ENCODE measurements around the gene C1orf50.

The C1orf50 gene

DNA sequence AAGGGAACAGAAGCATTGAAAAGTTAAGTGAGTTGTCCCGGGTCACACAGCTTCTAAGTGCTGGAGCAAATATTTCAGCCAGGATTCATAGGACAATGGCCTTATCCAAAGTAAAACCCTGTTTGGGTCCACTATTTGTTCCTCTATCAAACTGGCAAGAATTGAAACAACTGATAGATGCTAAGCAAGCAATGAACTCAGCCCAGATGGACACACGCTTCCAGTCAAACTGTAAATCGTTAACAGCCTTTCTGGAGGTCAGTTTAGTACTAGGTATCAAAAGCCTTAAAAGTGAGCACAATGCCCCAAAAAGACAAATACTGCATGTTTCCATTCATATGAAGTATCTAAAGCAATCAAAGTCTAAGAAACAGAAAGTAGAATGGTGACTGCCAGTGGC lies 50.9 kb downstream of the C1orf50 start:
- H3K4me3 ChIP-seq (ENCODE audit: insufficient read depth in 1 of 2, low read depth in 1 of 2, low read length in 2 of 2) = peak overlapping the region in 1 of 2 experiments; percentile 76
- H4K91ac ChIP-seq (ENCODE audit: low read length) = no peak overlapping the region
- H2BK12ac ChIP-seq (ENCODE audit: low read length in 2 of 2) = no peak overlapping the region
- H3K4me2 ChIP-seq (ENCODE audit: low read length, poor library complexity, severe bottlenecking) = no peak overlapping the region
- no peak overlapping the region for H2BK15ac ChIP-seq (ENCODE audit: low read depth, poor library complexity, severe bottlenecking)
- no peak overlapping the region for H3K14ac ChIP-seq (ENCODE audit: low read length in 2 of 2)
- no peak overlapping the region for H2BK5ac ChIP-seq (ENCODE audit: low read depth, low read length, poor library complexity, severe bottlenecking)
- peaks cover 4 to 8% of the 10 kb centered on the region in 2 experiments for H3K36me3 ChIP-seq (ENCODE audit: control insufficient read depth in 1 of 2, insufficient read depth in 2 of 2, low read depth in 1 of 2, low read length in 2 of 2)
- no peaks in the 10 kb centered on the region for H3K9me3 ChIP-seq (ENCODE audit: control insufficient read depth, low read length)
- 98% methylated on average over 3 of the region's 3 CpGs for WGBS
- no peak overlapping the region for H4K8ac ChIP-seq (ENCODE audit: low read length)
- no peak overlapping the region for H3K27ac ChIP-seq (ENCODE audit: low read length, poor library complexity, severe bottlenecking)
- no peak overlapping the region for H2AK5ac ChIP-seq (ENCODE audit: low read length, severe bottlenecking)
- no peak overlapping the region for H2AFZ ChIP-seq (ENCODE audit: low read depth, low read length)
- H2BK120ac ChIP-seq (ENCODE audit: low read depth, low read length) = no peak overlapping the region
- no peak overlapping the region for H3K18ac ChIP-seq (ENCODE audit: low read depth in 1 of 2, low read length in 2 of 2)
- peak overlapping the region; percentile 80 for H3K9ac ChIP-seq (ENCODE audit: low read length)
- no peaks in the 10 kb centered on the region for H3K27me3 ChIP-seq (ENCODE audit: control insufficient read depth in 1 of 2, insufficient read depth in 1 of 2, low read length in 2 of 2)
- no peak overlapping the region for H3K23ac ChIP-seq (ENCODE audit: low read length in 2 of 2)
- H3K79me1 ChIP-seq (replicated peaks; ENCODE audit: low read length, poor library complexity, severe bottlenecking) = peaks cover 17% of the 10 kb centered on the region
- H3K4ac ChIP-seq (ENCODE audit: low read depth in 1 of 2, low read length in 2 of 2) = no peak overlapping the region
- DNase-seq = no peak
- peaks cover 6% of the 10 kb centered on the region for H3K4me1 ChIP-seq (ENCODE audit: control insufficient read depth, insufficient read depth, low read depth, low read length)

GRCh38 chr1:42820813-42821212 lies 53.8 kb downstream of the C1orf50 start:
- H3K9me3 ChIP-seq (ENCODE audit: control insufficient read depth, low read length) = no peaks in the 10 kb centered on the region
- no peak overlapping the region for H2AFZ ChIP-seq (ENCODE audit: low read depth, low read length)
- H2BK5ac ChIP-seq (ENCODE audit: low read depth, low read length, poor library complexity, severe bottlenecking) = no peak overlapping the region
- peaks cover 6% of the 10 kb centered on the region for H3K4me1 ChIP-seq (ENCODE audit: control insufficient read depth, insufficient read depth, low read depth, low read length)
- H3K14ac ChIP-seq (ENCODE audit: low read length in 2 of 2) = no peak overlapping the region
- H3K9ac ChIP-seq (ENCODE audit: low read length) = peak overlapping the region; percentile 1
- H2AK5ac ChIP-seq (ENCODE audit: low read length, severe bottlenecking) = no peak overlapping the region
- DNase-seq = no peak
- H3K18ac ChIP-seq (ENCODE audit: low read depth in 1 of 2, low read length in 2 of 2) = no peak overlapping the region
- no peak overlapping the region for H3K23ac ChIP-seq (ENCODE audit: low read length in 2 of 2)
- no peak overlapping the region for H2BK12ac ChIP-seq (ENCODE audit: low read length in 2 of 2)
- H3K4me3 ChIP-seq (ENCODE audit: insufficient read depth in 1 of 2, low read depth in 1 of 2, low read length in 2 of 2) = no peak overlapping the region
- WGBS = 81% methylated on average over 1 of the region's 1 CpG
- peaks cover 3% of the 10 kb centered on the region in 2 experiments for H3K36me3 ChIP-seq (ENCODE audit: control insufficient read depth in 1 of 2, insufficient read depth in 2 of 2, low read depth in 1 of 2, low read length in 2 of 2)
- H3K79me1 ChIP-seq (replicated peaks; ENCODE audit: low read length, poor library complexity, severe bottlenecking) = peaks cover 22% of the 10 kb centered on the region
- H3K27ac ChIP-seq (ENCODE audit: low read length, poor library complexity, severe bottlenecking) = no peak overlapping the region
- no peak overlapping the region for H2BK120ac ChIP-seq (ENCODE audit: low read depth, low read length)
- H3K4ac ChIP-seq (ENCODE audit: low read depth in 1 of 2, low read length in 2 of 2) = no peak overlapping the region
- no peaks in the 10 kb centered on the region for H3K27me3 ChIP-seq (ENCODE audit: control insufficient read depth in 1 of 2, insufficient read depth in 1 of 2, low read length in 2 of 2)
- no peak overlapping the region for H4K8ac ChIP-seq (ENCODE audit: low read length)
- no peak overlapping the region for H2BK15ac ChIP-seq (ENCODE audit: low read depth, poor library complexity, severe bottlenecking)
- no peak overlapping the region for H4K91ac ChIP-seq (ENCODE audit: low read length)
- H3K4me2 ChIP-seq (ENCODE audit: low read length, poor library complexity, severe bottlenecking) = no peak overlapping the region

- H4K8ac ChIP-seq (ENCODE audit: low read length) = no peak overlapping the region
- H3K9me3 ChIP-seq (ENCODE audit: control insufficient read depth, low read length) = no peaks in the 10 kb centered on the region
- no peak overlapping the region for H3K4me2 ChIP-seq (ENCODE audit: low read length, poor library complexity, severe bottlenecking)
- H2AFZ ChIP-seq (ENCODE audit: low read depth, low read length) = no peak overlapping the region
- no peak overlapping the region for H2BK15ac ChIP-seq (ENCODE audit: low read depth, poor library complexity, severe bottlenecking)
- H2BK120ac ChIP-seq (ENCODE audit: low read depth, low read length) = no peak overlapping the region
- no peak for DNase-seq
- H2AK5ac ChIP-seq (ENCODE audit: low read length, severe bottlenecking) = no peak overlapping the region
- H3K4me3 ChIP-seq (ENCODE audit: insufficient read depth in 1 of 2, low read depth in 1 of 2, low read length in 2 of 2) = no peak overlapping the region
- H3K18ac ChIP-seq (ENCODE audit: low read depth in 1 of 2, low read length in 2 of 2) = no peak overlapping the region
- no peak overlapping the region for H3K23ac ChIP-seq (ENCODE audit: low read length in 2 of 2)
- peaks cover 1% of the 10 kb centered on the region for H3K4me1 ChIP-seq (ENCODE audit: control insufficient read depth, insufficient read depth, low read depth, low read length)
- H3K4ac ChIP-seq (ENCODE audit: low read depth in 1 of 2, low read length in 2 of 2) = no peak overlapping the region
- peaks cover 3% of the 10 kb centered on the region in 2 experiments for H3K36me3 ChIP-seq (ENCODE audit: control insufficient read depth in 1 of 2, insufficient read depth in 2 of 2, low read depth in 1 of 2, low read length in 2 of 2)
- no peak overlapping the region for H4K91ac ChIP-seq (ENCODE audit: low read length)
- no peak overlapping the region for H3K14ac ChIP-seq (ENCODE audit: low read length in 2 of 2)
- no peak overlapping the region for H2BK12ac ChIP-seq (ENCODE audit: low read length in 2 of 2)
- no peak overlapping the region for H2BK5ac ChIP-seq (ENCODE audit: low read depth, low read length, poor library complexity, severe bottlenecking)
- H3K79me1 ChIP-seq (replicated peaks; ENCODE audit: low read length, poor library complexity, severe bottlenecking) = peaks cover 21% of the 10 kb centered on the region
- H3K27me3 ChIP-seq (ENCODE audit: control insufficient read depth in 1 of 2, insufficient read depth in 1 of 2, low read length in 2 of 2) = no peaks in the 10 kb centered on the region
- no peak overlapping the region for H3K27ac ChIP-seq (ENCODE audit: low read length, poor library complexity, severe bottlenecking)
- H3K9ac ChIP-seq (ENCODE audit: low read length) = no peak overlapping the region
- no CpG with 5 or more reads among the region's 2 CpGs for WGBS
Observed at GRCh38 chr1:42821690-42822089, 54.6 kb downstream of the C1orf50 start.

GRCh38 chr1:42822800-42823392 lies 55.8 kb downstream of the C1orf50 start:
- peaks cover 3 to 10% of the 10 kb centered on the region in 2 experiments for H3K36me3 ChIP-seq (ENCODE audit: control insufficient read depth in 1 of 2, insufficient read depth in 2 of 2, low read depth in 1 of 2, low read length in 2 of 2)
- no peak overlapping the region for H4K8ac ChIP-seq (ENCODE audit: low read length)
- H2BK120ac ChIP-seq (ENCODE audit: low read depth, low read length) = no peak overlapping the region
- WGBS = no CpG with 5 or more reads among the region's 2 CpGs
- H2BK12ac ChIP-seq (ENCODE audit: low read length in 2 of 2) = no peak overlapping the region
- H3K4me3 ChIP-seq (ENCODE audit: insufficient read depth in 1 of 2, low read depth in 1 of 2, low read length in 2 of 2) = no peak overlapping the region
- no peak overlapping the region for H3K23ac ChIP-seq (ENCODE audit: low read length in 2 of 2)
- H3K4me1 ChIP-seq (ENCODE audit: control insufficient read depth, insufficient read depth, low read depth, low read length) = peaks cover 1% of the 10 kb centered on the region
- H3K4me2 ChIP-seq (ENCODE audit: low read length, poor library complexity, severe bottlenecking) = no peak overlapping the region
- no peaks in the 10 kb centered on the region for H3K9me3 ChIP-seq (ENCODE audit: control insufficient read depth, low read length)
- H4K91ac ChIP-seq (ENCODE audit: low read length) = no peak overlapping the region
- DNase-seq = peak; percentile 46
- H3K4ac ChIP-seq (ENCODE audit: low read depth in 1 of 2, low read length in 2 of 2) = no peak overlapping the region
- H3K18ac ChIP-seq (ENCODE audit: low read depth in 1 of 2, low read length in 2 of 2) = no peak overlapping the region
- H2BK5ac ChIP-seq (ENCODE audit: low read depth, low read length, poor library complexity, severe bottlenecking) = no peak overlapping the region
- H3K79me1 ChIP-seq (replicated peaks; ENCODE audit: low read length, poor library complexity, severe bottlenecking) = peaks cover 19% of the 10 kb centered on the region
- H3K14ac ChIP-seq (ENCODE audit: low read length in 2 of 2) = no peak overlapping the region
- H3K27ac ChIP-seq (ENCODE audit: low read length, poor library complexity, severe bottlenecking) = no peak overlapping the region
- H3K27me3 ChIP-seq (ENCODE audit: control insufficient read depth in 1 of 2, insufficient read depth in 1 of 2, low read length in 2 of 2) = no peaks in the 10 kb centered on the region
- no peak overlapping the region for H2BK15ac ChIP-seq (ENCODE audit: low read depth, poor library complexity, severe bottlenecking)
- peak overlapping the region; percentile 41 for H3K9ac ChIP-seq (ENCODE audit: low read length)
- H2AK5ac ChIP-seq (ENCODE audit: low read length, severe bottlenecking) = no peak overlapping the region
- H2AFZ ChIP-seq (ENCODE audit: low read depth, low read length) = no peak overlapping the region
